GM23248 (cell line): ENCODE results near the gene SDCCAG8.

ENCODE experiments used
- EZH2 ChIP-seq: fragments of 200-600 bp; sonication (generic); IDR thresholded peaks from 2 replicates; pipeline ENCODE4 v1.6.1; 2018; ENCODE audit warnings: antibody characterized with exemption, mild to moderate bottlenecking; ENCODE audit not compliant: insufficient read depth, poor library complexity, severe bottlenecking
- EZH2phosphoT487 ChIP-seq: fragments of 200-600 bp; sonication (generic); IDR thresholded peaks from 2 replicates; pipeline ENCODE4 v1.6.1; 2018; ENCODE audit warnings: antibody characterized with exemption, moderate library complexity, mild to moderate bottlenecking, low read depth; ENCODE audit not compliant: insufficient read depth

DNA sequence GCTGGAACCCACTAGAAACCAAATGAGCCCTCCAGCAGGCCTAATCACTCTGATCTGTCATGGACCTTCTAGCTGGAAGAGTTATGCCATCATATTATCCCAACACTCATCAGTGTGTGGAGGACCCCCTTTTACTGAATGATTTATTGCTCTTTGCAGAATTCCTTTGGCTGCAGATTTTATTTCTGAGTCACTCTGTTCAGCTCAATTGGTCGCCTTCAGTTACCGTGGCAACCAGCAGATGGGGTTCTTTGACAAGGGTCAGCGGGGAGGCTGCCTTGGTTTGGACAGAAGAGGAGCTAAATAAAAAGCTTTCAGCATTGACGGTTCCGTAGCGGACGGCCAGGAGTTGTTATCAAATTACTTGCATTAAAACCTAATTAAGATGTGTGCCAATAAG is 220.1 kb downstream of the SDCCAG8 start:
- TF ChIP-seq EZH2phosphoT487, result no peak
- TF ChIP-seq EZH2, result no peak
